ENCODE measurements around the gene NUDT22. TPM values are rescaled to one million over a fixed set of nuclear protein-coding genes. Genes with fewer than 3 reads are reported as not detected.
"Not testable (repeated sequence)": the region's sequence is repeated elsewhere in the genome, so short reads cannot be mapped to it uniquely, and the experiment has no call there.

NUDT22 gene
- polyA plus RNA-seq, 1 donor from 2014 or later, result 47.3 TPM

DNA sequence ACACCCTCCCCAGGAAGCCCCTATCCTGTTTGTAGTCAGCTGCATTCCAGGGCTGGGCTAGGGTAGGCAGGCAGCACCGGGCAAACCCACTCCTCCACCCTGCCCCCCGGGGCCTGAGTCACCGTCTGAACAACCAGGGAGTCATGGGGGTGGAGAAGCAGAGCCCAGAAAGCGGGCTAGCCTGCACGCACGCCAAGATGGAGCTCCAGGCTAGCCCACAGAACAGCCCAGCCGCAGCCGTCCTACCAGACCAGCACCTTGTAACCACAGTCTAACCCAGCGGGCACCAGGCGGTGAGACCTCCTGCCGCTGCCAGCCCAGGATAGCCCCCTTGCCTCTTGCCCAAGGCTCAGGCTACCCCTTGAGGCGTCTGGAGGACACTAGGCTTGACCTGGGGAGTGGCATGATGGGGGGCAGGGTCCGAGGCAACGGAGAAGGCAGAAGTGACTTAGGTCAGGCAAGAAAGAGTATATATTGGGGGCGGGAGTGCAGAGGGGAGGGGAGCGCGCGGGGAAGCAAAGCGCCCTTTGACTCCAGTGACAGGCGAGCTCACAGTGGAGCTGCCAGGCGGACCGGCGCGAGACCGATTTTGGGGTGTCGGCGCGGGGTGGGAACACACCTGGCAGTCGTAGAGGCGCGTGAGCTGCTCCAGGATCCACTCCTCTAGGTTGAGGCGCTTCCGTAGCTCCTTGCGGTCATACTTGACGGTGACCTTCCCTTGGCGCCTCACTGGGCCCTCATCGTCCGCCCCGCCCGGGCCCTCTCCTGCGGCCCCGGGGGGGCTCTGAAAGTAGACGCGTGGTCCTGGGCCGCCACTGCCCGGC lies 19.9 kb downstream of the NUDT22 start:
- H3K9me3 ChIP-seq (ENCODE audit: low read length), result no peaks in the 10 kb centered on the region
- TF ChIP-seq, protein P1, sequence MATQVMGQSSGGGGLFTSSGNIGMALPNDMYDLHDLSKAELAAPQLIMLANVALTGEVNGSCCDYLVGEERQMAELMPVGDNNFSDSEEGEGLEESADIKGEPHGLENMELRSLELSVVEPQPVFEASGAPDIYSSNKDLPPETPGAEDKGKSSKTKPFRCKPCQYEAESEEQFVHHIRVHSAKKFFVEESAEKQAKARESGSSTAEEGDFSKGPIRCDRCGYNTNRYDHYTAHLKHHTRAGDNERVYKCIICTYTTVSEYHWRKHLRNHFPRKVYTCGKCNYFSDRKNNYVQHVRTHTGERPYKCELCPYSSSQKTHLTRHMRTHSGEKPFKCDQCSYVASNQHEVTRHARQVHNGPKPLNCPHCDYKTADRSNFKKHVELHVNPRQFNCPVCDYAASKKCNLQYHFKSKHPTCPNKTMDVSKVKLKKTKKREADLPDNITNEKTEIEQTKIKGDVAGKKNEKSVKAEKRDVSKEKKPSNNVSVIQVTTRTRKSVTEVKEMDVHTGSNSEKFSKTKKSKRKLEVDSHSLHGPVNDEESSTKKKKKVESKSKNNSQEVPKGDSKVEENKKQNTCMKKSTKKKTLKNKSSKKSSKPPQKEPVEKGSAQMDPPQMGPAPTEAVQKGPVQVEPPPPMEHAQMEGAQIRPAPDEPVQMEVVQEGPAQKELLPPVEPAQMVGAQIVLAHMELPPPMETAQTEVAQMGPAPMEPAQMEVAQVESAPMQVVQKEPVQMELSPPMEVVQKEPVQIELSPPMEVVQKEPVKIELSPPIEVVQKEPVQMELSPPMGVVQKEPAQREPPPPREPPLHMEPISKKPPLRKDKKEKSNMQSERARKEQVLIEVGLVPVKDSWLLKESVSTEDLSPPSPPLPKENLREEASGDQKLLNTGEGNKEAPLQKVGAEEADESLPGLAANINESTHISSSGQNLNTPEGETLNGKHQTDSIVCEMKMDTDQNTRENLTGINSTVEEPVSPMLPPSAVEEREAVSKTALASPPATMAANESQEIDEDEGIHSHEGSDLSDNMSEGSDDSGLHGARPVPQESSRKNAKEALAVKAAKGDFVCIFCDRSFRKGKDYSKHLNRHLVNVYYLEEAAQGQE (IDR thresholded peaks at IDR 0.05; ENCODE audit: borderline replicate concordance), result no peak
- TF ChIP-seq EP300 (conservative IDR thresholded peaks at IDR 0.05; ENCODE audit: poor library complexity, severe bottlenecking) (no peak), SMC3 (conservative IDR thresholded peaks at IDR 0.05; ENCODE audit: poor library complexity) (no peak), POLR2AphosphoS5 (IDR thresholded peaks at IDR 0.05) (no peak), RAD21 (conservative IDR thresholded peaks at IDR 0.05) (no peak), EZH2 (IDR thresholded peaks at IDR 0.05; ENCODE audit: borderline replicate concordance, insufficient read depth, low read length, poor library complexity, severe bottlenecking) (no peak), MXI1 (conservative IDR thresholded peaks at IDR 0.05; ENCODE audit: poor library complexity, severe bottlenecking) (no peak), TAF1 (IDR thresholded peaks at IDR 0.05; ENCODE audit: low read depth) (no peak)
- TF ChIP-seq, protein P2, sequence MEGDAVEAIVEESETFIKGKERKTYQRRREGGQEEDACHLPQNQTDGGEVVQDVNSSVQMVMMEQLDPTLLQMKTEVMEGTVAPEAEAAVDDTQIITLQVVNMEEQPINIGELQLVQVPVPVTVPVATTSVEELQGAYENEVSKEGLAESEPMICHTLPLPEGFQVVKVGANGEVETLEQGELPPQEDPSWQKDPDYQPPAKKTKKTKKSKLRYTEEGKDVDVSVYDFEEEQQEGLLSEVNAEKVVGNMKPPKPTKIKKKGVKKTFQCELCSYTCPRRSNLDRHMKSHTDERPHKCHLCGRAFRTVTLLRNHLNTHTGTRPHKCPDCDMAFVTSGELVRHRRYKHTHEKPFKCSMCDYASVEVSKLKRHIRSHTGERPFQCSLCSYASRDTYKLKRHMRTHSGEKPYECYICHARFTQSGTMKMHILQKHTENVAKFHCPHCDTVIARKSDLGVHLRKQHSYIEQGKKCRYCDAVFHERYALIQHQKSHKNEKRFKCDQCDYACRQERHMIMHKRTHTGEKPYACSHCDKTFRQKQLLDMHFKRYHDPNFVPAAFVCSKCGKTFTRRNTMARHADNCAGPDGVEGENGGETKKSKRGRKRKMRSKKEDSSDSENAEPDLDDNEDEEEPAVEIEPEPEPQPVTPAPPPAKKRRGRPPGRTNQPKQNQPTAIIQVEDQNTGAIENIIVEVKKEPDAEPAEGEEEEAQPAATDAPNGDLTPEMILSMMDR (IDR thresholded peaks at IDR 0.05; ENCODE audit: poor library complexity, severe bottlenecking), result no peak
- H3K4me2 ChIP-seq (ENCODE audit: low read length), result peak overlapping the region; percentile 89
- H3K27me3 ChIP-seq (ENCODE audit: insufficient read depth, low read depth, low read length), result peaks cover under 1% of the 10 kb centered on the region
- H3K79me2 ChIP-seq (replicated peaks; ENCODE audit: insufficient read depth, low read length), result peaks cover 13% of the 10 kb centered on the region
- H3F3A ChIP-seq (ENCODE audit: insufficient read depth, low read length, poor library complexity, severe bottlenecking), result no peaks in the 10 kb centered on the region
- H3K9me2 ChIP-seq (ENCODE audit: insufficient read depth, low read length), result no peaks in the 10 kb centered on the region
- no peak overlapping the region for H2AFZ ChIP-seq (ENCODE audit: low read depth, low read length)
- peak overlapping the region; percentile 85 for H3K9ac ChIP-seq (ENCODE audit: low read length)
- H3K36me3 ChIP-seq (ENCODE audit: insufficient read depth, low read length), result no peaks in the 10 kb centered on the region
- peak overlapping the region; percentile 57 for H3K27ac ChIP-seq (ENCODE audit: low read length)
- H4K20me1 ChIP-seq (ENCODE audit: insufficient read depth), result no peaks in the 10 kb centered on the region
- H3K4me3 ChIP-seq (ENCODE audit: low read length), result peak overlapping the region; percentile 99

DNA sequence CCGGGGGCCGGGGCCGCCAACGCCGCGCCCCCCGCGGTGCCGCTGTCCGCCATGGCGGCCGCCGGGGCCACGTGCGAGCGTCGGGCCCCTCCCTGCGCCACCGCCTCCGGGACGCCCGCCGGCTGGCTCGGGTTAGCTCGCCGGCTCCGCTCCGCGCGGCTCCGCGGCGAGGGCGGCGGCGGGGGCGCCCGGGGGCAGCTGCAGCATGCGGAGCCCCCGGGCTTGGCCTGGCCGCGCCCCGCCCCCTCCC lies 20.5 kb downstream of the NUDT22 start:
- peaks cover 13% of the 10 kb centered on the region for H3K79me2 ChIP-seq (replicated peaks; ENCODE audit: insufficient read depth, low read length)
- H3K4me2 ChIP-seq (ENCODE audit: low read length); H3K27me3 ChIP-seq (ENCODE audit: insufficient read depth, low read depth, low read length); H3K9me3 ChIP-seq (ENCODE audit: low read length); H3K9me2 ChIP-seq (ENCODE audit: insufficient read depth, low read length); H2AFZ ChIP-seq (ENCODE audit: low read depth, low read length); H3K27ac ChIP-seq (ENCODE audit: low read length); H3F3A ChIP-seq (ENCODE audit: insufficient read depth, low read length, poor library complexity, severe bottlenecking); H4K20me1 ChIP-seq (ENCODE audit: insufficient read depth); H3K36me3 ChIP-seq (ENCODE audit: insufficient read depth, low read length): not testable (repeated sequence)
- peak overlapping the region; percentile 85 for H3K9ac ChIP-seq (ENCODE audit: low read length)
- peak overlapping the region; percentile 99 for H3K4me3 ChIP-seq (ENCODE audit: low read length)

Measured in neural cell (in vitro differentiated cells).